ENCODE data around the gene SLMAP.
"Not testable (repeated sequence)": the region's sequence is repeated elsewhere in the genome, so short reads cannot be mapped to it uniquely, and the experiment has no call there.

Gene SLMAP

DNA sequence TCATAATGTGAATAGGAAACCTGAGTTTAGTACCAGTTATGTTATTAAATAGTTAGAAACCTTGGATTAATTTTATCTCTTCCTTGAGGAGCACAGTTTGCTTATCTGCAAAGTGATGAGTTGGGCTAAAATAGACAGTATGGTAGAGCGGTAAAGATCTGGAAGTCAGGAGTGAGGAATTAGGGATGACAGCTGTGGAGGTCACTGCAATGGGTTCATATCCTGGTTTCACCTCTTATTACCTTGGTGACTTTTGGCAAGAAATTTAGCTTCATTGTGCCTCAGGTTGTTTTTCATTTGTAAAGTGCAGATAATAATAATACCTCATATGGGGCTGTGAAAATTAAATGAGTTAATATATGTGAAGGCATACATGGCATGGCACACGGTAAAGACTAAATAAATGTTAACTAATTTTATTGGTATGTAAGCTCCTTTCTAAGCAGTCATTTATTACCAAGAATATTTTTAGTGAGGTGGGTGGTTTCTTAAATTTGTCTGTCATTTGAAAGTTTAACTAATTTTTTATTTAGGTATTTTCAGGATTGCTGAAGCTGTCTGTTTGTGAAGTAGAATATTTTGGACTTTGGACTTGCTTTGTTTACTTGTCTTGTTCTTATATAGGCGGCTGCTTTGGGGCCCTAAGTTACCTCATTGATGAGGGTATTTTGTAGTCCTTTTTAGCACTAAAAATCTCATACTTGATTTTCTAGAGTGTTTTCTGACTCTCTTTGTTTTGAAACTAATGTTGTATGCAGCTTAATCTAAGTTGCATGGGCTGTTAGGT, 41.8 kb downstream of the SLMAP start:
- DNase-seq, result no peak

DNA sequence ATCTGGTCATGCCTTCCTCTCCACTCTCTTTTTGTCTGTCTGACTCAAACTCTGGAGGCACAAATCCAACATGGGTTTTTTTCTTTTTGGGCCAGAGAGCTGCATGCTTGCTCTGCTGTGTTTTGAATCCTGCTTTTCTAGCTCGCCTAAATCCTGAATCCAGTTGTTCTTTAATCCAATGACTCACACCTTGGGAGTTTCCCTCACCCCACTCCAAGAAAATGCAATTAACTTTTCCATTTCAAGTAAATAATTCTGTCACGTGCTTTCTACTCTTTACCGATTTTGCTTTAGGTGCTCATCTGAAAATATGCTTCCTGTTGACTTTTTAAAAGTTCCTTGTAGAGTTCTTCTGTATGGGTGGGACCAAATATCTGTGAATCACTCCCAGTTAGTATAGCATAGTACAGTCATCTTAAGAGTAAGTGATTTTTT, 47.6 kb downstream of the SLMAP start:
- DNase-seq, result peak in 1 of 2 experiments; percentile 36

DNA sequence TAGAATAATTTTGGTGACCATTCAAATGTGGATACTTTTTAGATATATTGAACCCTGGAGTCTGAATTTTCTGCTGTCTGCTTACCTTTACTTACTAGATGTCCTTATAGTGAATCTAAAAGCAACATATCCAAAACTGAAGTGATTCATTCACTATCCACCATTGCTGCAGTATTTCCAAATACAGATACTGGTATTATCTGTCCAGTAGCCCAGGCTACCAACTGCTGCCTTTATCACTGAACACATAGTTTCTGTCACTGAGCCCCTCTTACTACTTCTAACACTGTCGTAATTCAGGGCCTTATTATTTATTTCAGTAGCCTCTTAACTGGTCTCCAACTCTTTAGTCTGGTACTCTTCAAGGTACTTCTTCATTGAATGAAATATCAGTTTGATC, 49.2 kb downstream of the SLMAP start:
- no peak for DNase-seq

DNA sequence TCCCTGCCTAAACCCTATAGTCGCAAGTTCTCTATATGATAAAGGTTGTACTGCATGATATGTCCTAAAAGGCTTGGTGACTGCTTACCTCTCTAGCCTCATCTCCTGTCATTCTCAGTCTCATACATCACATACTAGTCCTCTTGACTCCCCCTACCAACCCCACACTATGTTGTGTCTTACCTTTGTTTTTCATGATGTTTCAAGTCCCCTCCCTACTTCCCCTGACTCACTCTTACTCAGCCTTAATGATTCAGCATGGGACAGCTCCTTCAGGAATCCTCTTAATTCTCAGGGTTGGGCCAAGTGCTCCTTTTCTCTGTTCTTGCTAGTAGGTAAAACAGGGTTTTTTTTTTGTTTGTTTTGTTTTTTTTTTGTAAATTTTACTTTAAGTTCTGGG, 49.6 kb downstream of the SLMAP start:
- no peak for DNase-seq

DNA sequence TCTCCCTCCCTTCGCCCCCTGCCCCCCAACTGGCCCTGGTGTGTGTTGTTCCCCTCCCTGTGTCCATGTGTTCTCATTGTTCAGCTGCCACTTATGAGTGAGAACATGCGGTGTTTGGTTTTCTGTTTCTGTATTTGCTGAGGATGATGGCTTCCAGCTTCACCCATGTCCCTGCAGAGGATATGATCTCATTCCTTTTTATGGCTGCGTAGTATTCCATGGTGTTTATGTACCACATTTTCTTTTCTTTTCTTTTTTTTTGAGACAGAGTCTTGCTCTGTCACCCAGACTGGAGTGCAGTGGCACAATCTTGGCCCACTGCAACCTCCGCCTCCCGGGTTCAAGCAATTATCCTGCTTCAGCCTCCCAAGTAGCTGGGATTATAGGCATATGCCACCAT, 50.1 kb downstream of the SLMAP start:
- DNase-seq, result not testable (repeated sequence)

DNA sequence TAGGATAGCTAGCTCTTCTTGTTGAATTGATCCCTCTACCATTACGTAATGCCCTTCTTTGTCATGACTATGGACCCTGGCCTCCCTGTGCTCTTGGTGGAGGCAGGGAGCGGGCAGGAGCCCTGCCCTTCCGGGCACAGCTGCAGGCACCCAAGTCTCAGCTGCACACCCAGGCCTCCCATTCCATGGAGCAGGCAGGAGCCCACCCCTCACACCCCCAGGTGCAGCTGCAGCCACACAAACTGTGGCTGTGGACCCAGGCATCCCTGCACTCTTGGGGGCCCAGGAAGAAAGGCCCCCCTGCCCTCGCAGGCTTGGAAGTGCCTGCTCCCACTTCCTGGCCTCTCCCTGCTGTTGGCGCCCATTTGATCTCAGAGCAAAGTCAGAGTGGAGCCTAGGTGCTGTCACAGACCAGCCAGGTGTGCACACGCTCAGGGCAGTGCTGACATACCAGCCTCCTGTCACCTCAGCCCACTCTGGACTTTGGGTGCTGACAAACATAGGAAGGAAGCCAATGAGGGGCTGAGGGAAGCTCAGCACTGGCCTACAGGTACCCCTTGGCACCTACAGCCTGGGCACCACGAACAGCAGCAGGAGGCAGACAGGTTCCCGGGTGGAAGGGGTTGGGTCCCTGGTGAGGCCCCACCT, 53.0 kb downstream of the SLMAP start:
- no peak for DNase-seq

DNA sequence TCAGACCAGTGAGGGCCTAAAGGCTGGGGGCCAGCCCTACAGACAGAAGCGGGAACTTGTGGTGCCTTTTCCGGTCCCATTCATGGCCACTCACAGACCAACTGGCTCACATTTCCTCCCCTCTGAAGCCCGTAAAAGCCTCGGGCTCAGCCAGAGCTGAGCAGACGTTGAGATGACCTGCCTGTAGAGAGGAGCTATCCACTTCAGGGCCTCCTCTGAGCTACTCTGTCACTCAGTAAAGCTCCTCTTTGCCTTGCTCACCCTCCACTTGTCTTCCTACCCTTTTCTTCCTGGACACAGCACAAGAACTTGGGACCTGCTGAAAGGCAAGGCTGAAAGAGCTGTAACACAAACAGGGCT, 53.5 kb downstream of the SLMAP start:
- no peak for DNase-seq

DNA sequence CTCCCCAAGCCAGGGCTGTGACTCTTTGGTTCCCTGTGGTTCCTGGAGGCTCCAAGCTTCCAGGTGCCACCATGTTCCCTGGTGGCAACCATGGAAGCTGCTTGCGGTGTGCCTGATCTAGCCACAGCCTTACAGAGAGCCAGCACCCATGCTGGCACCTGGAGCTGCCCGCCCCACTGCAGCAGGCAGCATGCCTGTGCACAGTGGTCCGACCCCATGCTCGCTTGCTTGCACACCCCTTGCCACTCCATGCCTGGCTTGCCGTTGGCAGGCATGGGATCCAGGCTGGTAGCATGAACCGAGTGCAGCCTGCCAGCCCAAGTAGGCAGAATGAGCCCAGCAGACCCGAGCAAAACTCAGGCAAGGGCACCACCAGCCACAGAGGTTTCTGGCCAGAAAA, 53.9 kb downstream of the SLMAP start:
- no peak for DNase-seq

DNA sequence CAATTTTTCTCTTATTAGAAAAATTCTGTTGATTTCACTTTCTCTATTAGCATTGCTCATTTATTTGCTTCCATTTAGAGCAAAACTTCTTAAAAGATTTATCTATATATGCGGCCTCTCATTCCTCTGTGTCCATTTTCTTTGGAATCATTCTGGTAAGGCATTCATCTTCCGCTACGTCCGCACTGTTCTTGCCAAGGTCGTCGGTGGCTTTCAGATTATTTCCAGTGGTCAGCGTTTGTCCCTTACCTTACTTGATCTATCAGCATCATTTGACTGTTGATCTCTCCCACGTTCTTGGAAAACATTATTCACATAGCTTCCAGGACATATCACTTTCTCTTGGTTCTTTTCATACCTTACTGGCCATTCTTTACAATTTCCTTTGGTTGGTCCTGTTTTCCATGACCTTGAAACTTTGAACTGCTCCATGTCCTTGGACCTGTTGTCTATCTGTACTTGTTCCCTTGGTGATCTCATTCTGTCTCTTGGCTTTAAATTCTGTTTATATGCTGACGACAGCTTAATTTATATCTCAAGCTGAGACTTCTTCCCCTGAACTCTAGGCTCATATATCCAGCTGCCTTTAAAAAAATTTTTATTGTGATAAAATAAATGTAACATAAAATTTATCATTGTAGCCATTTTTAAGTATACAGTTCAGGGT, 54.5 kb downstream of the SLMAP start:
- DNase-seq, result no peak

DNA sequence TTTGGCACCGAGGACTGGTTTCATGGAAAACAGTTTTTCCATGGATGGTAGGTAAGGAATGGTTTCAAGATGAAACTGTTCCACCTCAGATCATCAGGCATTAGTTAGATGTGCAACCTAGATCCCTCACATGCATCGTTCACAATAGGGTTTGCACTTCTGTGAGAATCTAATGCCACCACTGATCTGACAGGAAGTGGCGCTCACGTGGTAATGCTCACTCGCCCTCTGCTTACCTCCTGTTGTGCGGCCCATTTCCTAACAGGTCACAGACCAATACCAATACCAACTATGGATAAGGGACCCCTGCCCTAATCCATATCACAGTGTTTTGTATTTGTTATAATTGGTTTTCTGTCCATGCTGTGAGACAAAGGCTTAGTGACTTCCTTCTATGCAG, 58.9 kb downstream of the SLMAP start:
- no peak for DNase-seq

DNA sequence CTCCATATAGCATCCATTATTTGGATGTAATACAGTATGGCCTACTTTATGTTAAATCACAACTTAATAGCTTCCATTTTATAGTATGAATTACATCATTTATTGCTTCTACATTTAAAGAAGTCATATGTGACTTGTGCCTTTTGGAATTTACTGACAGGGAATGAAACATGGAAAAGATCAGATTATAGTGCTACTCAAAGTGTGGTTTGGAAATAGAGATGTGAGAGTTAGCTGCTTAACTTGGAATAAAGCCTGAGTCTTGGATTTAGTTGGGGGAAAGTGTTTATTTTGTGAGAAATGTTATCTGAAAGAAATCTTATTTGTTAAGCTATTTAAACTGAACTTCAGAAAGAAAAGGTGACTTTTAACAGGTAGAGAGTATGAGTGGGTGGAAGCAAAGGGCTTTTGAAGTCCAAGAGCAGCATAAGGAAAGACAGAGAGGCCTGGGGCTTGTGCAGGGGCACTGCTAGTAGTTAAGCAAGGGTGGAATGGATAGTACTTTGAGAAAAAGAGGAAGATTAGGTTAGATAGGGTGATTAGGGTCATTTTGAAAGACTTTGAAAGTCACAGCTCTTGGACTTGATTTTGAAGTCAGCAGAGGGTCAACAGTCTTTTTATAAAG, 60.5 kb downstream of the SLMAP start:
- no peak for DNase-seq

DNA sequence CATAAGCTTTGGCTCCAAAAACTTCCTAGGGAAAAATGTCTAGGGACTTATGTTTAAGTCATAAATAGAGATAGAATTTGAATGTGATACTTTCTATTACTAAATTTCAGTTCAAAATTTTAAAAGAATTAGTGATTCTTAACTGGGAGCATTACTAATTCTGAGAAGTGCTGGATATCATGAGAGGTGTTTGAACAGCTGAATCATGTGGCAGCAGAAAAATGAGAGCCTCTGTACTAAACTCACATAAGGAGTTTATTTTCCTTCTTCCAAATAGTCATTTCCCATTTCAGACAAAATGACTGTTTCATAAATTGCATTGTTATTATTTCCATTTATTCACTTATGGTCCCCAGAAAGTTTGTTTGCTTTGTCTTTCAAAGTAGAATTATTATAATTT, 62.7 kb downstream of the SLMAP start:
- DNase-seq, result no peak

DNA sequence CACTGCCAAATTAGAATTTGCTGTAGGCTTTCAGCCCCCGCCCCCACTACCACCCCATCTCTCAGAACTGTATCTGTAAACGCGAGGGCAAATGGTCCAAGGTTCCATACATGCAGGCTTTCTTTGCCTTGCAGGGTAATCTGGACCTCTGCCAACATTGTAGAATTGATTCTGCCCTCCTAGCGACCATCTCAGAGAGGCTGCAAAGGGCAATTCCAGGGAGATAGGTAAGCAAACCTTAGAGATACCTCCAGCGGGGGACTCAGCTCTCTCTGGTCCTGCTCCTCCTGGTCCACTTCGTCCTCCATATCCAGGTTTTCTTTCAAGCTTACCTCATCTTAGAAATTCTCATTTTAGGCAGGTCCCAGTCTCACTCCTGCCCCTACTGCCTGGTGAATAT, 64.4 kb downstream of the SLMAP start:
- DNase-seq, result no peak

DNA sequence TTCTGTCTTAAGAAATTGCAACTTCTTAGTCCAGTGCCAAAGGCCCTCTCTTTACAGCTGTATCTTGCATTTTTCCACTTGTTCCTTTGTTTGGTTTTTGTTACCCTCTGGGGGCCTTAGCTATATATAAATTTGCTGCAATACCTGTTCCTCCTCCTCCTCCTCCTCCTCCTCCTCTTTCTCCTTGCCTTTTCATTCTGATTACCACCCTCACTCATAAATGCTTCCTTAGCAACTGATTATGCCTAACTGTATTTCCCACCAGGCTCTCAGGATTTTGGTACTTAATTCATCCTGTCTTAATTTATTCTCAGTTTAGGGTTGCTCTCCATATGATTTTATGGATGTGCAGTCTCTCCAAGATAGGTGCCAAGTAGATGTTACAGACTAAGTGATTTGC, 65.7 kb downstream of the SLMAP start:
- no peak for DNase-seq

DNA sequence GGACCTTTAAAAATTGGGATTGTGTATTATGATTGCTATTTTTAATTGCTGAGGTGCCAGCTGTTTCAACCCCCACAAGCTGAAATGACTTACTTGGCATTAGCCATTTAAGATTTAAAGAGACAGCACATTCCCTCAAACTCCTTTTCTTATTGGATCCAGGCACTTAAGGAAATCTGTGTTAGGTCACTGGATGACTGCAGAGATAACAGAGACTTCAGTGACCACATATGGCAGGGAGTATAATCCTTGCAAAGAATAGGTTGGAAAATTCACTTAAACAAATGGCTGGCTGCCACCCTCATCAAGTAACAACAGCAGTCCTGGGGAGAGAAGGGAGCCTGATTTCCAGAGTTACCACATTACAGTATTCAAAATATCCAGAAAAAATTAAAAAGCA, 66.6 kb downstream of the SLMAP start:
- no peak for DNase-seq

DNA sequence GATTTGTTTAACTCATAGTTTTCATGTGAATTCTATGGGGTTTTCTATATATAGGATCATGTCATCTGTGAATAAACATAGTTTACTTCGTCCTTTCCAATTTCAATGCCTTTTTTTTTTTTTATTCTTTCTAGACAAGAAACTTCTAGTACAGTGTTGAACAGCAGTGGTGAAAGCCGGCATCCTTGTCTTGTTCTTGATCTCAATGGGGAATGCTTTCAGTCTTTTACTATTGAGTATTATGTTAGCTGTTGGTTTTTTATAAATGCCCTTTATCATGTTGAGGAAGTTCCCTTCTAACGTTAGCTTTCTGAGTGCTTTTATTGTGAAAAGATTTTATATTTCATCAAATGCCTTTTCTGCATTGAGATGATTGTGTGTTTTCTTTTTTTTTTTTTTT, 69.0 kb downstream of the SLMAP start:
- no peak for DNase-seq

DNA sequence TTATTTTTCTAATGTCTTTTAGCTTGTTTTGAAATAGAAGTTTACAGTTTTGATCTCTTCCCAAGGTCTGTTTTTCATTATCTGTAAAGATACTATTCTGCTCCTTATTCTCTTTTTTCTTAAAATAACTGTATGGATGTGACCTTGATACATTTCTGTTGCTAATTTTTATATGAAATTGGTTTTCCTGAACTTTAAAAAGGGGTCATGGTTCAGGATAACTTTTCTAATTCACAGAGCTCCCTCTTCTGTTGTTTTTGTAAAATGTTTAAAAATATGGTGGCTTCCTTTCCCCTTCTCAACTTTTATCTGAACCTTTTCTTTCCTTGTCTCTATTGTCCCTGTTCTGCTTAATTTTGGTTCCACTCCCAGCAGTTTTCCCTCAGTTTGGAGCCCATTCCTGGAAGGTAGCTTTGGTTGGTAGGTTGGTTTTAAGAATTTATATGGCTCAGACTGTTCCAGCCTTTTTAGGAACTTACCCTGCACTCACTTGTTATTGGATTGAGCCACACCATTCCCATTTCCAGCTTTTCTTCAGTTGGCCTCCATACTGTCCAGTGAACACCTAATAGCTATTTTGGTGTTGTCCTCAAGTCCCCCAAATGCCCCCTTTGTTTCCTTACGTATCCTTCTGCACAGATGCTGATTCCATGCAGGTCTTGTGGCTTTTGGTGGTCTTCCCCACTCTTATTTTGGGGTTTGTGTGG, 70.3 kb downstream of the SLMAP start:
- no peak for DNase-seq

DNA sequence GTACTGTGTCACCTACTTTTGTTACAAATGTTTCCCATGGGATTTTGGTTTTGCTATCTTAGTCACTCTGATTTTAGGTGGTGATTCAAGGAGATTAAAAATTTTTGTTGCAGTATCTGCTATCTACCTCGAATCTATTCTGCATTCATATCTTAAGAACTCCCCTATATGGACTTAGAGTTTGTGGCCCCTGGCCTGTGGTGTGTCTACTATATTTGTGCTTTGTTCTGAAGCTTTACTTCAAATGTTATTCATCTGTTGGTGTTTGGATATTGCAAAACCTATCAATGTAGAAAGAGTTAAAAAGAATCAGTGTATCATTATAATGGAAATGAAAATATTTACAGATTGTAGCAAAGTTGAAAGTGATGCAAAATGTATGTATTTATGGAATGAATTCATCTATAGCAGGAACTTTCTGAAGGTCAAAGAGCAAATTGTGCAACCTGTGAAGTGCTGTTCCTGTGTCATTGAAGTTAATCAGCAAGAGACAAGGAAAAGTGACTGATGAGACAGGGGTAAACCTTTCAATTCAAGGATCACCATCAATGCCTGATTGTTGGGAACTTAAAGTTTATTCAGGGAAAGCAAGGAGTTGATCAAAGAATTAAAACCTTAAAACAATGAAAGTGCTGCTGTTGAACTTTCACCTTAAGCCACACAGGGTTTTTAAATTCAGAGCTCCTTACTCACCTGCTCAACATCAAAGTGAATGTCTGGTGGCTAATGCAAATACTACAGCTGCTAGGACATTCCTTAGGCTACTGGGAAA, 71.0 kb downstream of the SLMAP start:
- DNase-seq, result no peak

DNA sequence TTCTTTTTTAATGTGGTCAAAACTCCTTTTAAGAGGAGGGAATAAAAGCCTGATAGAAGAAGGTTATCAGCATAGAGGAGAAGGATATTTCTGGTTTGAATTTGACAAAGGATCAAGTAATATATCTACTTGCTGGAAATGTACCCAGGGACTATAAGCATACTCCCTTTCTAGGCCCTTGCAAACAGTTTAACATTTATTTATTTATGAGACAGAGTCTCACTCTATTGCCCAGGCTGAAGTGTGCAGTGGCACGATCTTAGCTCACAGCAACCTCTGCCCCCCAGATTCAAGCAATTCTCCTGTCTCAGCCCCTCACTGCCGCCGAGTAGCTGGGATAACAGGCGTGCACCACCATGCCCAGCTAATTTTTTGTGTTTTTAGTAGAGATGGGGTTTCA, 71.6 kb downstream of the SLMAP start:
- DNase-seq, result no peak

DNA sequence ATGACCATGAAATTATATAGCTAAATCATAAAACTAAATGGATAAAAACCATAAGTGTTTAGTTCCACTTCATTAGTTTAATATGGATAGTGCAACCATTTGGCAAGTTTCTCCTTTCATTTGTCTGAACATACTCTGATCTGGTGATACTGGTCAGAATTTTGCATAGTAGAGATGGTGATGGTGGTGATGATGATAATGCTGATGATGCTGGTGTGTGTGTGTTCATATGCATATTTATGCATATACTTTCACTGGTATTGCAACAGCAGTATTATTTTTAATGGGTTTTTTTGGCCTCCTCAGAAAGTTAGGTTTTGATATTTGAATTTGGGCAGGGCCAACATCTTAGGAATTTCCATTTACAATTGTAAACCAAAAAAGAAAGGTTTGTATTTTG, 76.4 kb downstream of the SLMAP start:
- DNase-seq, result no peak

DNA sequence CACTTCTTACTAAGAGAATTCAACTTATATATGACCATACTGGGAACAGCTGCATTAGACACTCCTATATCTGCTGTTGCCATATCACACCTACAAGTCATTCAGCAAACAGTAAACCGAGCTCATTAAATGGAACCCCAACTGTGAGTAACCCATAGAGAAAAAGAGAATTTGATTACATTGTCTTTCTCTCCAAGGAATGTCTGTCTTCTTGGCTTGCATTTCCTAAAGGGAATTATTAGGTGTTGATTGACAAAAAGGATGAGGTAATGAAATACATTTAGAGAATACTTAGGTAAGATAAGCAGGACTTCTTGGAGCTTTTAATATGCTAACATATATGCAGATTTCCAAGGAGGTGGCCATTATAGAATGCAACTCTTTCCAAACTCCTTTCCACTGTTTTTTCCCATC, 76.8 kb downstream of the SLMAP start:
- no peak for DNase-seq

DNA sequence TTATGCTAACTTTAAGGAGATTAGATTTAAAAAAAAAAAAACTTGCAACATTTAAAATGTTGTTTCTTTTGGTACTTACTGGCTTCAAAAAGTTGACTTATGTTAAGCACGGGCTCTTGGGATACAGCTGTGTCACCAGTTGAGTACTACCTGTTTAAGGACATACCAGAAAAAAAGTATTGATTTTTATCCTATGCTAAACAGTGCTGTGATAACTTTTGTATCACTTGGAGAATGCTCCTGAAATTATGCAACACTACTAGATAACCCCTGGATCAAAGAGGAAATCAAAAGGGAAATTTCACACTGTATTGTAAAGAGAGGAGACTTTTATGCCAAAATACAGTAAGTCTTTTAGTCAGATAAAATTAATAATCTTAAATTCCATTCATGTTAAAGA, 77.7 kb downstream of the SLMAP start:
- DNase-seq, result no peak

Data from NCI-H446 (cell line).